Measurements from ENCODE around the gene SH2D3A. TPM values are rescaled to one million over a fixed set of nuclear protein-coding genes. Genes with fewer than 3 reads are reported as not detected.
A peak's percentile ranks its signal among the peaks of the same experiment; 100 is the strongest.

SH2D3A gene
- total RNA-seq, 1 experiment from 2014 or later, result 0.95 TPM

DNA sequence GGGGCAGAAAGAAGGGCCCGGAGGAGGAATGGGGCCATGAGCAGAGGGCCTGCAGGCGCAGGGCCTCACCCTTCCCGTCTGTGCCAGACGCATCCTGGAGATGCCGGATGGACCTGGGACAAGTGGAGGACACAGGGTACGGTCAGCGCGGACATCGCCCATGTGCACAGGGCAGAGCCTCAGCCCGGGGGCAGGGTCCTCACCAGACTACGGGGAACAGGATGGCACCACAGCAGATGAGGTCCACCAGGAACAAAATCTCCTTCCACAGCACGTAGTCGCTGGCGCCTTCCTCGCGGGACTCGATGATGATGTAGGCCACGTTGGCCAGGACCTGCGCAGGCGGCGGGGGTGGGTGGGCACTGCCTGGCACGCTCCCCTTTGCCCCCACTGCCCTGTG is 35.4 kb downstream of the SH2D3A start:
- Histone ChIP-seq H3K4me3 (ENCODE audit: low read depth, low read length, poor library complexity, severe bottlenecking) (no peak overlapping the region), H3K27me3 (replicated peaks; ENCODE audit: insufficient read depth, low read depth, low read length, poor library complexity) (no peaks in the 10 kb centered on the region), H3K9me3 (ENCODE audit: low read depth, low read length, poor library complexity, severe bottlenecking) (no peaks in the 10 kb centered on the region), H3K27ac (ENCODE audit: low read depth, low read length, poor library complexity, severe bottlenecking) (no peak overlapping the region), H3K4me1 (ENCODE audit: insufficient read depth, low read length, poor library complexity, severe bottlenecking) (peaks cover 12% of the 10 kb centered on the region), H3K36me3 (ENCODE audit: insufficient read depth, low read length, poor library complexity, severe bottlenecking) (no peaks in the 10 kb centered on the region)
- ChIA-PET CTCF (no interaction called here), POLR2A (ENCODE audit: low non-redundant PET) (no interaction called here)
- BruUV-seq (replicated peaks), result no TSS peak
- intact Hi-C loops (cut with micrococcal nuclease; ENCODE audit: unreplicated experiment), result no loop called here
- TF ChIP-seq, protein P1, sequence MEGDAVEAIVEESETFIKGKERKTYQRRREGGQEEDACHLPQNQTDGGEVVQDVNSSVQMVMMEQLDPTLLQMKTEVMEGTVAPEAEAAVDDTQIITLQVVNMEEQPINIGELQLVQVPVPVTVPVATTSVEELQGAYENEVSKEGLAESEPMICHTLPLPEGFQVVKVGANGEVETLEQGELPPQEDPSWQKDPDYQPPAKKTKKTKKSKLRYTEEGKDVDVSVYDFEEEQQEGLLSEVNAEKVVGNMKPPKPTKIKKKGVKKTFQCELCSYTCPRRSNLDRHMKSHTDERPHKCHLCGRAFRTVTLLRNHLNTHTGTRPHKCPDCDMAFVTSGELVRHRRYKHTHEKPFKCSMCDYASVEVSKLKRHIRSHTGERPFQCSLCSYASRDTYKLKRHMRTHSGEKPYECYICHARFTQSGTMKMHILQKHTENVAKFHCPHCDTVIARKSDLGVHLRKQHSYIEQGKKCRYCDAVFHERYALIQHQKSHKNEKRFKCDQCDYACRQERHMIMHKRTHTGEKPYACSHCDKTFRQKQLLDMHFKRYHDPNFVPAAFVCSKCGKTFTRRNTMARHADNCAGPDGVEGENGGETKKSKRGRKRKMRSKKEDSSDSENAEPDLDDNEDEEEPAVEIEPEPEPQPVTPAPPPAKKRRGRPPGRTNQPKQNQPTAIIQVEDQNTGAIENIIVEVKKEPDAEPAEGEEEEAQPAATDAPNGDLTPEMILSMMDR (conservative IDR thresholded peaks at IDR 0.05; ENCODE audit: low read depth, low read length), result no peak
- no peak for TF ChIP-seq EZH2 (IDR thresholded peaks at IDR 0.05; ENCODE audit: borderline replicate concordance, low read depth, low read length, poor library complexity, severe bottlenecking)
- no peak for DNase-seq (ENCODE audit: low spot score)

DNA sequence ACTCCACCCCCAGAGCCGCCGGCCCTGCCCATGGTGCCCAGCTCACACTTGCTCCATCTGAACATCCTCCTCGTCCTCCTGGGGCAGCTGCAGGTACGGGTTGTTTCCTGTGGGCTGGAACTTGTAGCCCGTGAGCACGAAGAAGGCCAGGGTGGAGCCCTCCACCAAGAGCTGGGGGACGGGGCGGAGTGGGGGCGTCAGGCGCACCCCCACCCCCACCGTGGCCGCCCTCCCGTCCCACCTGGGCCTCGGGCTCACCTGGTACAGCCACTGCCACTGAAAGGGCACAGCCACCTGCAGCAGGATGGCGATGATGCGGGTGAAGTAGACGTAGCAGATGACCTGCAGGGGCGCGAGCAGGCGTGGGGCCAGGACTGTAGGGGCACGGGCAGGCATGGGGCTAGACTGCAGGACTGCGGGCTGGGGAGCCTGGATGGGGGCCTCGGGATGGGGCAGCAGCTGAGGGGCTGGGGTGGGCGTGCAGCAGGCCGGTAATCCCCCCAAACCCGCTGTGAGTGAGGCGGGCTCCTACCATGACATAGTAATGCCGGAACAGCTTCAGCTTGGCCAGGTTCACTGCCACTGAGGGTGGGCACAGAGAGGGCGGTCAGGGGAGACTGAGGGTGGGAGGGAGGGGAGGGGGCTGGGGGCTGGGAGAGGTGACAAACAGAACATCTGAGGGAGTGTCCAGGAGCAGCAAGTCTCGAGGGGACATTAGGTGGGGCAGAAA is 36.1 kb downstream of the SH2D3A start:
- POLR2A ChIA-PET (ENCODE audit: low non-redundant PET), result interaction anchor here (0.5 to 0.7 kb wide), 2 partner anchors 27 to 1331 kb away, joined by 4 to 12 read pairs; no protein-coding TSS in a partner anchor
- no peak for DNase-seq (ENCODE audit: low spot score)

DNA sequence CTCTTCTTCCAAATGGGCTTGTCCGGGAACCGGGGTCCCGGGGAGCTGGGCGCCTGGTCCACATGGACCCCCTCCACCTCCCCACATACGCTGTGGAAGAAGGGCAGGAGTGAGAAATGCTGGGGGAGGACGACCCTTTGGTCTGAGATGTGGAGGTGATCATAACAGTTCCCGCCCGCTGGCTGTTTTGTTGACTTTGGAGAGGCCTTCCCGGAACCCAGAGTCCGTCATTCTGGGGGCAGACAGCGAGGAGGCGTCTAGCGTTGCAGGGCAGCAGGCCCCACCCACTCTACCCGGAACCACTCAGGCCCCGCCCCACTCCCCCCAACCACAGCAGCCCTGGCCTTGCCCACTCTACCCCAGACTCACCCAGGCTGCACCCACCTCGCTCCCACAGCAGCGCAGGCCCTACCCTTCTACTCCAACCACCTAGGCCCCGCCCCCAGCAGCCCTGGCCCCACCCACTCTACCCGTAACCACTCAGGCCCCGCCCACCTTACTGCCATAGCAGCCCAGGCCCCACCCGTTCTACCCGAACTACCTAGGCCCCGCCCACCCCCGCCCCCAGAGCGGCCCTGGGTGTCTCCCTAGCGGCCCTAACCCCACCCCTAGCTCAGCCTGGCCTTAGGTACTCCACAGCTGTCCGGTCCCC is 37.0 kb downstream of the SH2D3A start:
- Histone ChIP-seq H3K36me3 (ENCODE audit: insufficient read depth, low read length, poor library complexity, severe bottlenecking) (no peaks in the 10 kb centered on the region), H3K27ac (ENCODE audit: low read depth, low read length, poor library complexity, severe bottlenecking) (no peak overlapping the region), H3K27me3 (replicated peaks; ENCODE audit: insufficient read depth, low read depth, low read length, poor library complexity) (no peaks in the 10 kb centered on the region), H3K4me1 (ENCODE audit: insufficient read depth, low read length, poor library complexity, severe bottlenecking) (peaks cover 3% of the 10 kb centered on the region), H3K9me3 (ENCODE audit: low read depth, low read length, poor library complexity, severe bottlenecking) (no peaks in the 10 kb centered on the region), H3K4me3 (ENCODE audit: low read depth, low read length, poor library complexity, severe bottlenecking) (no peak overlapping the region)
- ChIA-PET POLR2A (ENCODE audit: low non-redundant PET) (interaction anchor here (0.7 kb wide), 1 partner anchor 26 kb away, joined by 4 read pairs; no protein-coding TSS in a partner anchor), CTCF (no interaction called here)
- no TSS peak for BruUV-seq (replicated peaks)
- peak; percentile 62 for DNase-seq (ENCODE audit: low spot score)
- TF ChIP-seq, protein P1 (conservative IDR thresholded peaks at IDR 0.05; ENCODE audit: low read depth, low read length), result no peak
- no peak for TF ChIP-seq EZH2 (IDR thresholded peaks at IDR 0.05; ENCODE audit: borderline replicate concordance, low read depth, low read length, poor library complexity, severe bottlenecking)
- intact Hi-C loops (cut with micrococcal nuclease; ENCODE audit: unreplicated experiment), result no loop called here

More for the DNA sequence above, 36.1 kb downstream of the SH2D3A start:
- Histone ChIP-seq H3K4me1 (ENCODE audit: insufficient read depth, low read length, poor library complexity, severe bottlenecking) (peaks cover 11% of the 10 kb centered on the region), H3K27ac (ENCODE audit: low read depth, low read length, poor library complexity, severe bottlenecking) (no peak overlapping the region), H3K36me3 (ENCODE audit: insufficient read depth, low read length, poor library complexity, severe bottlenecking) (no peaks in the 10 kb centered on the region), H3K9me3 (ENCODE audit: low read depth, low read length, poor library complexity, severe bottlenecking) (no peaks in the 10 kb centered on the region), H3K27me3 (replicated peaks; ENCODE audit: insufficient read depth, low read depth, low read length, poor library complexity) (no peaks in the 10 kb centered on the region), H3K4me3 (ENCODE audit: low read depth, low read length, poor library complexity, severe bottlenecking) (no peak overlapping the region)
- BruUV-seq (replicated peaks), result no TSS peak
- intact Hi-C loops (cut with micrococcal nuclease; ENCODE audit: unreplicated experiment), result no loop called here
- TF ChIP-seq, protein P1 (conservative IDR thresholded peaks at IDR 0.05; ENCODE audit: low read depth, low read length), result no peak
- TF ChIP-seq EZH2 (IDR thresholded peaks at IDR 0.05; ENCODE audit: borderline replicate concordance, low read depth, low read length, poor library complexity, severe bottlenecking), result no peak
- CTCF ChIA-PET, result no interaction called here

Measured in A673 (cell line).